ENCODE results near the gene TYMS.

DNA sequence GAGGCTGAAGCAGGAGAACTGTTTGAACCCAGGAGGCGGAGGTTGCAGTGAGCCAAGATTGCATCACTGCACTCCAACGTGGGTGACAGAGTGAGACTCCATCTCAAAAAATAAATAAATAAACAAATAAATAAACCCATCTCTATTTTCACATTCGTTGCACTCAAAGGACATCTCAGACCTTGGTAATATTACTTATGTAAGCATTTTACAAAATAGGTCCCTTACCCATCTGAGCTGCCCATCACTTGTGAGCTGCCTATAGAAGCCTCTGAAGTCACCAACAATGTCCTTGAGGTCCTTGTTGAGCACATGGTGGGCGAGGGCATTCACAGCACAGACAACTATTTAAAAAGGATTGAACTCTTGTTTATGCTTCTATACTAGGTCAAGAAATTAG lies 39.6 kb downstream of the TYMS start:
- no peak for TF ChIP-seq PKNOX1 (IDR thresholded peaks at IDR 0.05)
- TF ChIP-seq ARNT (IDR thresholded peaks at IDR 0.05), result no peak
- TF ChIP-seq ELF4 (IDR thresholded peaks at IDR 0.05), result no peak
- no peak for TF ChIP-seq L3MBTL2 (conservative IDR thresholded peaks at IDR 0.05)
- no peak for TF ChIP-seq FOXK2 (IDR thresholded peaks at IDR 0.05)
- TF ChIP-seq NFRKB (IDR thresholded peaks at IDR 0.05), result no peak
- TF ChIP-seq BHLHE40 (IDR thresholded peaks at IDR 0.05; ENCODE audit: borderline replicate concordance), result no peak
- TF ChIP-seq SP1 (IDR thresholded peaks at IDR 0.05), result no peak
- TF ChIP-seq FOXA1 (IDR thresholded peaks at IDR 0.05), result no peak

Data from HEK293T (cell line).